ENCODE data around the gene ZCRB1.

DNA sequence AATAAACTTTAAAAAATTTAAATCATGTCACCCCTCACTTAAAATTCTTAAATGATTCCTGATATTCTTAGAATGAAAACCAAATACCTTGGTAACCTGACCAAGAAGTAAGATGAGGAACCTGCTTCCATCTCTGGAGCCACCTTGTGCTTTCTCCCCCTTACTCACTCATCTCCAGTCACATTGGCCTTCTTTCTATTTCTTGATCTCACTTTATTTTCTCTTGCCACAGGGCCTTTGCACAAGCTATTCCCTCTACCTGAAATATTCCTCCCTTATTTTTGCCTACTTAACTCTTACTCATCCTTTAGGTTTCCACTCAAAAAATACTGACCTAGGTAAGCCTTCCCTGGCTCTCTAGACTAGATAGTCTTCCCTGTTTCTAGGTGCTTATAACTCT lies 5.1 kb downstream of the ZCRB1 start:
- no peak for TF ChIP-seq SP1 (IDR thresholded peaks at IDR 0.05)
- TF ChIP-seq, protein P1, sequence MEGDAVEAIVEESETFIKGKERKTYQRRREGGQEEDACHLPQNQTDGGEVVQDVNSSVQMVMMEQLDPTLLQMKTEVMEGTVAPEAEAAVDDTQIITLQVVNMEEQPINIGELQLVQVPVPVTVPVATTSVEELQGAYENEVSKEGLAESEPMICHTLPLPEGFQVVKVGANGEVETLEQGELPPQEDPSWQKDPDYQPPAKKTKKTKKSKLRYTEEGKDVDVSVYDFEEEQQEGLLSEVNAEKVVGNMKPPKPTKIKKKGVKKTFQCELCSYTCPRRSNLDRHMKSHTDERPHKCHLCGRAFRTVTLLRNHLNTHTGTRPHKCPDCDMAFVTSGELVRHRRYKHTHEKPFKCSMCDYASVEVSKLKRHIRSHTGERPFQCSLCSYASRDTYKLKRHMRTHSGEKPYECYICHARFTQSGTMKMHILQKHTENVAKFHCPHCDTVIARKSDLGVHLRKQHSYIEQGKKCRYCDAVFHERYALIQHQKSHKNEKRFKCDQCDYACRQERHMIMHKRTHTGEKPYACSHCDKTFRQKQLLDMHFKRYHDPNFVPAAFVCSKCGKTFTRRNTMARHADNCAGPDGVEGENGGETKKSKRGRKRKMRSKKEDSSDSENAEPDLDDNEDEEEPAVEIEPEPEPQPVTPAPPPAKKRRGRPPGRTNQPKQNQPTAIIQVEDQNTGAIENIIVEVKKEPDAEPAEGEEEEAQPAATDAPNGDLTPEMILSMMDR (IDR thresholded peaks at IDR 0.05; ENCODE audit: low read depth, low read length, missing input control): no peak
- no peak for TF ChIP-seq RXRA (IDR thresholded peaks at IDR 0.05)
- TF ChIP-seq, protein P2, sequence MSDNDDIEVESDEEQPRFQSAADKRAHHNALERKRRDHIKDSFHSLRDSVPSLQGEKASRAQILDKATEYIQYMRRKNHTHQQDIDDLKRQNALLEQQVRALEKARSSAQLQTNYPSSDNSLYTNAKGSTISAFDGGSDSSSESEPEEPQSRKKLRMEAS (IDR thresholded peaks at IDR 0.05): no peak
- TF ChIP-seq HNF4A (conservative IDR thresholded peaks at IDR 0.05): no peak
- no peak for TF ChIP-seq YY1 (IDR thresholded peaks at IDR 0.05)
